GM21723 (cell line): ENCODE results near the gene TNFAIP2.
"Not testable (repeated sequence)": the region's sequence is repeated elsewhere in the genome, so short reads cannot be mapped to it uniquely, and the experiment has no call there.

Experiments used
- ATAC-seq: cut with Tn5 transposase; IDR thresholded peaks from one replicate; pipeline ENCODE4 v1.9.1; 2021; ENCODE audit warnings: mild to moderate bottlenecking, moderate library complexity; ENCODE audit not compliant: unreplicated experiment

TNFAIP2 gene

GRCh38 chr14:103105580-103106150 lies 17.6 kb upstream of the TNFAIP2 start:
- no peak for ATAC-seq

- ATAC-seq: no peak
Observed at GRCh38 chr14:103107455-103107854, 15.8 kb upstream of the TNFAIP2 start.

DNA sequence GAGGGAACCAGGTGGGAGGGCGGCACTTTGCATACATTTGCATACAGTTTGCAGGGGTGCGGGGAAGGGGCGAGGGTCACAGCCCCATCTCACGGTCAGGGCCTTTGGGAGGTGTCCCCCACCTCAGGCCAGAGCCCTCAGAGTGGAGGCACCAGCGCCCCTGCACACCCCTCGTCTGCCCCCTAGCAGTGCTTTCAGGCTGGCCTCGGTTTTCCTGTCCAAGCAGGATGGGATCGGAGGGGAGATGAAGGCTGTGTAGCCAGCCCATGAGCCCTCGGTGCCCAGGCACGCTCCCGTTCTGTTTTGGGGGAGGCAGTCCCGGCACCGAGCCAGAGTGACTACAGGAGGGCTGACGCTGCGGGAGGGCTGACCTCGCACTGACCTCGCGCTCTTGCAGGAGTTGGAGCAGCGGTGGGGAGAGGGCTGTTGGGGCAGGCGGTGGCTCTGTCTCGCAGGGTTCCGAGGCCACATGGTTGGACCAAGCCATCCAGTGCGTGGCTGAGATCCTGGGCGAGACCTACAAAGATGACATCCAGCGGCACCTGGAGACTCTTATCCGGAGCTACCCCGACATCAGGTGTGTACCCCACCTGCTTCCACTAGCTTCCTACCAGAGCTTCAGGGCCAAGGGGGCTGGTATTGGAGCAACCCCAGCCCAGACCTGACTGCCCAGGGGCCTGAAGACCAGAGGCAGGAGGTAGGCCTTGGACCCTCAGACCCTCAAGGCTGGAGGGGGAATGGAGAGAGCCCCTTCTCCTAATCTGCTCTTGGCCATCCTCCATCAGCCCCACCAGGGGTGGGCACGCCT lies 15.1 kb upstream of the TNFAIP2 start:
- ATAC-seq: no peak

DNA sequence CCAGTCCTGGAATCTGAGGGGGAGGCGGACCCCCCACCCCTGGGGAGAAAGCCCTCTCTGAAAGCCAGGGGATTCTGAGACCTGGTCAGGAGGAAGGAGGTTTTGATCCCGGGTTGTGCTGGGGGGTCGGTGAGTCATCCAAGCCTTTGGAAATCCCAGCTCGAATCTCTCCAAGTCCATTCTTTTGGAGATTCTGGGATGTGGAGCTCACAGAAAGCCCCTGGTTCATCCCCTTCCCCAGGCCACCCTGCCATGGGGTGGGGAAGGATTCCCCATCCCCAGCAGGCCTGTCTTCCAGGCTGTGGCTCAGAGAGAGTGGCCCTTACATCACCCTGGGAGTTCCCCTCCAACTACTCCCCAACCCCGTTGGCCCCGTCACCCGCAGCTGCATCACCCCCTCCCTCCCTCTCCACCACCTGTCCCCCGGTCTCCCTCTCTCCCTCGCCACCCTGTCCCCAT lies 14.5 kb upstream of the TNFAIP2 start:
- no peak for ATAC-seq

GRCh38 chr14:103109535-103110441 lies 13.5 kb upstream of the TNFAIP2 start:
- no peak for ATAC-seq

DNA sequence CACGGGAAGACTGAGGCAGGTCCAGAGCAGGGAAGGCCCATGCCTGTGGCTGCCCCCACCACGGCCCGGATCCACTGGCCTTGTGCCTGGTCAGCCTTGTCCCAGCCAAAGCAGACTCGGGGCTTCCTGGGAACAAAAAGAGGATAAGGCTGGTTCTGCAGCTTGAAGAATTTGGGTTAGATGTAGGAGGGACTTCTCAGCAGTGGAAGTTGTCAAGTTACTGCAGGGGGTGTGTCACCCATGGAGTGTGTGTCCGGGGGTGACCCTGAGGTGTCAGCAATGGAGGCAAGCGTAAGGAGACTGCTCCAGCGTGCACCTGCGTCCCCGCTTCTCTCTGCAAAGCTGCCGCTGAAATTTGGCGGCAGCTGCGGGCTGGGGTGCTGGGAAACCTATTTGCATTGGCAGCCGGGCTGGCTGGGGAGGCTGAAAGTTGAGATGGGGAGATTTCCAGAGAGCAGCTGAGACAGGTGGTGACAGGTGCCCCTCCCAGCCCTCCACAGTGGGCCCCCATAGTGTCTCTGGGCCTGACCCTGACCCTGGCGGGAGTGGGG lies 12.5 kb upstream of the TNFAIP2 start:
- ATAC-seq: no peak

GRCh38 chr14:103111232-103111868 lies 11.9 kb upstream of the TNFAIP2 start:
- no peak for ATAC-seq

DNA sequence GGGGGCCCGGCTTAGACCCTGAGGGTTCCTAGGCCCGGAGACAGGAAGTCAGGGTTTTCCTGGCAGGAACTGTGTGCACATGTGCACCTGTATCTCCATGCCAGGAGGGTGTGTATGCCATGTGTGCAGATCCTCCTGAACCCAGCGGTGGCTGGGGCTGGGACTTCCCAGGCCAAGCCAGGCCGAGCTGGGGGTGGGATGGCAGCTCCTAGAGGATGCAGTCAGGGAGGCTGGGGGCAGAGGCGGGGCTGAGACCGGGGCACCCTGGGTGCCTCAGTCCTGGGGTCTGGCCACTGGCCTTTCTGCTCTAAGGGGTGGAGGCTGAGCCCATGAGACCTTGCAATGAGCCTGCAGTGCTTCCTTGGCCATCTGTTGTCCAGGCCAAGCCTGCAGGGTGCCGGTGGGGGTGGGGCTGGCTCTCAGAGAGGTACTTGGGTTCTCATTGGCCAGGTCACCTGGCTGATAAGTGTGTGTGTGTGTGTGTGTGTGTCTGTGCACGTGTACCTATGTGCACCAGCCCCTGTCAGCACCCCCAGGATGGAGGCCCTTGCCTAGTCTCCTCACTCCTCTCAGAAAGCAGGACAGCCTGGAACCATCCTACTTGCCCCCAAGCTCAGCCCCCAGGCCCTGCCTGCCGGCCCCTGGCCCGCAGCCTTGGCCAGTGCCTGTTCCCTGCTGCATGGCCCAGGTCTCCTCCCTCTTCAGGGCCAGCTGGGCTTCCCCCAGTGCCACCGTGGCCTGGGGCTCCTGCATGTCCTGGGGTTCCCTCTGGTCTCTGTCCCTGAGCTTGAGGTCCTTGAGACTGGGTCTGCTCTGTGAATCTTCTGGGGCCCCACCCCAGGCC lies 10.6 kb upstream of the TNFAIP2 start:
- no peak for ATAC-seq

- no peak for ATAC-seq
Observed at GRCh38 chr14:103113303-103113702, 10.0 kb upstream of the TNFAIP2 start.

DNA sequence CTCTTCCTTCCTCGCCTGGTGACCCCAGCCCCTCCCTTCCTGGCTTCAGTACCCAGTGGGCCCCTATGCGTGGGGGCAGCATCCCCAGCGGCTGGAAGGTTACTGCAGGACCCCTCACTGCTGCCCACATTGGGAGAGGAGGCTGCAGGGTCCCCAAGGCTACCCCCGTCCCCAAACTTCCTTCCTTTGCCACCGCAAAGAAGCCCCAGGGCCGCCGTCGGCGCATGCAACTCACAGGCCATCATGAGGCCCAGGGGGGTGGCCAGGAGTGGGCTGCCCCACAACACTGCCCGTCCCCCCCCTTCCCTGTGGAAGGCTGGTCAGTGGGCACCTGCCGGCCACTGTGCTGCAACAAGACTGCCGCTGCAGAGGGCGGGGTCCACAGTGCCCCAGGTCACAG lies 9.5 kb upstream of the TNFAIP2 start:
- ATAC-seq: no peak

GRCh38 chr14:103115086-103115679 lies 8.1 kb upstream of the TNFAIP2 start:
- ATAC-seq: not testable (repeated sequence)

GRCh38 chr14:103115845-103116572 lies 7.3 kb upstream of the TNFAIP2 start:
- ATAC-seq: no peak

DNA sequence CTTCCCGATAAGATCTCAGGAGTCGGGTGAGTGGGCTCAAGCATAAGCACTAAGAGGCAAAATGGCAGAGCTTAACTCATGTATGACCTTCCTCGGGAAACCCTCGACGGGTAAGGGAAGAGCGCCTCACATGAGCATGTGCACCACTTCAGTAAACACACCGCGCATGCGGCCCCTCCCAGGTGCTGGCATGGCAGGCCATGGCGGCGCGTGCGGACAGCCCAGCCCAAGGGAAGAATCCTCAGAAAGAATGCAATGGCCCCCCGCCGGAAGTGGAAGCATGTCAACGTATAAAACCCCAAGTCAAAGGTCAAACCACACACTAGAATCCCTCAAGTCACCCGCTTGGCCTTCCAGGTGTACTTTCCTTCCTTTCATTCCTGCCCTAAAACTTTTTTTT lies 6.6 kb upstream of the TNFAIP2 start:
- no peak for ATAC-seq

DNA sequence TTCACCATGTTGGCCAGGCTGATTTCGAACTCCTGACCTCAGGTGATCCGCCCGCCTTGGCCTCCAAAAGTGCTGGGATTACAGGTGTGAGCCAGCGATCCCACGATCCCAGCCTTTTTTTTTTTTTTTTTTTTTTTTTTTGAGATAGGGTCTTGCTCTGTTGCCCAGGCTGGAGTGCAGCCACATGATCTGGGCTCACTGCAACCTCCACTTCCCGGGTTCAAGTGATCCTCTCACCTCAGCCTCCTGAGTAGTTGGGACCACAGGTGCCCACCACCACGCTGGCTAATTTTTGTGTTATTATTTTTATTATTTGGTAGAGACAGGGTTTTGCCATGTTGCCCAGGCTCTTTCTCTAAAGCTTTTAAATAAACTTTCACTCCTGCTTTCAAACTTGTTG lies 5.8 kb upstream of the TNFAIP2 start:
- ATAC-seq: not testable (repeated sequence)

DNA sequence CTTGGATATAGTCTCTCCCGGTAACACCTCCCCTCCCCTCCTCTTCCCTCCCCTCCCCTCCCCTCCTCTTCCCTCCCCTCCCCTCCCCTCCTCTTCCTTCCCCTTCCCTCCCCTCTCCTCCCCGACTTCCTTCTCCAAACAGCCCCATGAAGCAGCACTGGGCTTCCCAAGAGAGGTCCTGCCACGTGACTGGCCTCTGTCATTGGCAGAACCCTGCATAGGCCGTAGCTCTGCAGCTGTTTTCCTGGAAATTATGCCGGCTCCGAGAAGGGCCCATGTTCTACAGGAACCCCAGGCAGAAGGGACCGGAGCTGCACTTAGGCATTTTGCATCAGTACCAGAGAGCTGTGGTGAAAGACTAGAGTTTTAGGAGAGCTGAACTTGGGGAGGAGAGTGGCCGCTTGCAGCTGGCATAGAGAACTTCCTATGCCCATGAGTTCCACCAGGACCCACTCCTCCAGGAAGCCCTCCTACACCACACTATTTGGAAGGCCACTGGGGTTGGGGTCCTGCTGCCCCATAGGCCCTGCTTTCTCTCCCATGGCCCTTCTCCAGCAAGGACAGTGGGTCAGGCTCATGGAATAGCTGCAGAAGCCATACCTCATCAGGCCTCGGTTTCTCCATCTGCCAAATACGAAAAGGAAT lies 5.1 kb upstream of the TNFAIP2 start:
- no peak for ATAC-seq

DNA sequence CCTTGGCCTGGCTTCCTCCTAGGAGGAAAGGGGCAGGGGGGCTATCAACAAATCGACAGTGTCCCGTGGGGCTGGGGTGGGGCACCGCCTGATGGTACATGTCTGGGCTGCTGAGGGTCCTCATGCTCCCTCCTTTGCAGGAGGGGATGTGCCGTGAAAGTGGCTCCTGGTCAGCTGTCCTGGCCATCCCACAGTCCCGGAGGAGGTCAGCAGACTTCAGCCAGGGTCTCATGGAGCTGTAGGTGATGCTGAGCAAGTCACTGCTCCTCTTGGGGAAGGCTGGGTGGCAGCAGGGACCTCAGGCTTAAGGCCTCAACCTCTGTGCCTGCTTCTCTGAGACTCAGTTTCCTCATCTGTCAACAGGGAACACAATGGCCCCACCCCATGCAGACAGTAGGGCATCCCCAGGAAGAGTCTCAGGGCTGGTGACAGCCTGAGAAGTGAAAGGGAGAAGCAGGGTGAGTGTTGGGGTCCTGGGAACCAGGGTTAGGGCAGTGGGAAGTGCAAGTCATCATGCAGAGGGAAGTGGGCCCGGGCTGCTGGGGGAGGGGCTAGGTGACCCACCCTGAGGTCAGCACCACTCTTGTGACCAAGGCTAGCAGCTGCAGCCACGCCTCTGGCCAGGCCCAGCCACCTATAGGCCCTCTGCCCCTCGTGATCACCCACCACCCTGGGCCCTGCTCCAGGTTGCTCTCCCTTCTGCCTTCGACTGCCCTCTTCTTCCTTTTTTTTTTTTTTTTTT lies 4.4 kb upstream of the TNFAIP2 start:
- ATAC-seq: no peak

- not testable (repeated sequence) for ATAC-seq
Observed at GRCh38 chr14:103119527-103119926, 3.7 kb upstream of the TNFAIP2 start.
